K562 (cell line): ENCODE data around the gene RNGTT.

Experiments
- BRCA1 ChIP-seq, 2 experiments: fragments of 450-650 bp in 1 of 2; sonication (generic) in 1 of 2; formaldehyde crosslinking in 1 of 2; IDR thresholded peaks; 2 replicates each; pipeline versions ENCODE4 v1.5.0 to v1.6.1; 2017 to 2020; ENCODE audit warnings: mild to moderate bottlenecking in 1 of 2, missing genetic modification reagents in 1 of 2
- E4F1 ChIP-seq: fragments of 250-450 bp; sonication (Bioruptor Pico); IDR thresholded peaks from 2 replicates; pipeline ENCODE4 v1.5.0; 2021; ENCODE audit warnings: mild to moderate bottlenecking, borderline replicate concordance
- GMEB1 ChIP-seq: fragments of 250-450 bp; sonication (Bioruptor Pico); IDR thresholded peaks from 2 replicates; pipeline ENCODE4 v1.4.0; 2020; ENCODE audit warnings: mild to moderate bottlenecking
- MXI1 ChIP-seq: IDR thresholded peaks from 2 replicates; pipeline ENCODE4 v1.6.1; 2011; ENCODE audit warnings: low read depth, mild to moderate bottlenecking, improper control_type of control experiment, low read length
- NR2C2 ChIP-seq, 2 experiments: fragments of 200-800 bp in 1 of 2; sonication (Bioruptor generic) in 1 of 2; sonication (generic) in 1 of 2; formaldehyde crosslinking in 1 of 2; IDR thresholded peaks; 2 replicates each; pipeline versions ENCODE4 v1.6.1 to v1.8.0; 2016 to 2022; ENCODE audit warnings: mild to moderate bottlenecking in 1 of 2, missing compliant biosample characterization in 1 of 2, missing genetic modification characterization in 1 of 2, missing genetic modification reagents in 1 of 2
- POLR2AphosphoS5 ChIP-seq: IDR thresholded peaks from 2 replicates; pipeline ENCODE4 v1.6.1; 2011; ENCODE audit warnings: mild to moderate bottlenecking, low read depth, low read length, moderate library complexity; ENCODE audit not compliant: control insufficient read depth, insufficient read depth
- RAD21 ChIP-seq, 2 experiments: fragments of 250-450 bp in 1 of 2; fragments of 450-650 bp in 1 of 2; sonication (Bioruptor Pico) in 1 of 2; formaldehyde crosslinking in 1 of 2; IDR thresholded peaks in 1 of 2; conservative IDR thresholded peaks in 1 of 2; 2 replicates each; pipeline versions ENCODE4 v1.4.0 to v1.8.0; 2020 to 2022; ENCODE audit warnings: mild to moderate bottlenecking in 2 of 2, moderate library complexity in 1 of 2
- RFX5 ChIP-seq: IDR thresholded peaks from 2 replicates; pipeline ENCODE4 v1.6.1; 2011; ENCODE audit warnings: low read depth, mild to moderate bottlenecking, improper control_type of control experiment, low read length
- SIN3A ChIP-seq, 2 experiments: fragments of 150-350 bp in 1 of 2; IDR thresholded peaks; 2 replicates each; pipeline ENCODE4 v1.6.1; 2011 to 2016; ENCODE audit warnings: borderline replicate concordance in 2 of 2, low read depth in 2 of 2, low read length in 2 of 2, mild to moderate bottlenecking in 2 of 2, moderate library complexity in 2 of 2; ENCODE audit not compliant: control insufficient read depth in 1 of 2
- ZFP36 ChIP-seq: fragments of 150-350 bp; IDR thresholded peaks from 2 replicates; pipeline ENCODE4 v1.6.1; 2018; ENCODE audit warnings: low read length, low read depth; ENCODE audit not compliant: partially characterized antibody

GRCh38 chr6:88867841-88868731, 95.3 kb downstream of the RNGTT start:
- TF ChIP-seq SIN3A (IDR thresholded peaks at IDR 0.05; ENCODE audit: borderline replicate concordance in 2 of 2, control insufficient read depth in 1 of 2, low read depth in 2 of 2, low read length in 2 of 2) (no peak), POLR2AphosphoS5 (no peak), ZFP36 (no peak), GMEB1 (no peak), NR2C2 (CRISPR knock-in tag; IDR thresholded peaks at IDR 0.05) (no peak), NR2C2 (tag; IDR thresholded peaks at IDR 0.05) (no peak), RAD21 (CRISPR knock-in tag; conservative IDR thresholded peaks at IDR 0.05 in 1 of 2, IDR thresholded peaks at IDR 0.05 in 1 of 2) (no peak), E4F1 (no peak), BRCA1 (IDR thresholded peaks at IDR 0.05) (no peak), BRCA1 (CRISPR knock-in tag; IDR thresholded peaks at IDR 0.05) (no peak), RFX5 (no peak), MXI1 (no peak)
